SJSA1 (cell line): Measurements from ENCODE around the gene C1orf141. TPM values are rescaled to one million over a fixed set of nuclear protein-coding genes. Genes with fewer than 3 reads are reported as not detected.

Experiments used
- DNase-seq, 2 experiments: peaks; one replicate each; pipeline ENCODE4 v3.0.0-alpha.2; 2015 to 2020; ENCODE audit warnings: low spot score in 2 of 2, low read depth in 1 of 2
- H3K27ac ChIP-seq: fragments of 250-450 bp; sonication (Bioruptor Pico); 2 replicates; pipeline ENCODE4 v1.5.1; 2020; ENCODE audit warnings: mild to moderate bottlenecking, moderate library complexity
- H3K27me3 ChIP-seq: fragments of 250-450 bp; sonication (Bioruptor Pico); replicated peaks from 2 replicates; pipeline ENCODE4 v1.5.1; 2020; ENCODE audit warnings: mild to moderate bottlenecking, moderate library complexity
- H3K36me3 ChIP-seq: fragments of 250-450 bp; sonication (Bioruptor Pico); 2 replicates; pipeline ENCODE4 v1.5.1; 2020; ENCODE audit warnings: mild to moderate bottlenecking
- H3K4me1 ChIP-seq: fragments of 250-450 bp; sonication (Bioruptor Pico); replicated peaks from 2 replicates; pipeline ENCODE4 v1.6.1; 2021; ENCODE audit warnings: mild to moderate bottlenecking
- H3K4me3 ChIP-seq: fragments of 250-450 bp; sonication (Bioruptor Pico); 2 replicates; pipeline ENCODE4 v1.5.1; 2020; ENCODE audit warnings: mild to moderate bottlenecking
- H3K9me3 ChIP-seq: fragments of 250-450 bp; sonication (Bioruptor Pico); replicated peaks from 2 replicates; pipeline ENCODE4 v1.5.1; 2020; ENCODE audit warnings: mild to moderate bottlenecking
- total RNA-seq: library from RNA; depleted of rRNA; stranded (reverse); fragments of >200 nt; shearing (Covaris generic); gene quantifications from 2 replicates; pipeline ENCODE4 v1.2.3, GENCODE V29; 2014

C1orf141 gene
- total RNA-seq, 1 experiment from 2014 or later: not detected

- DNase-seq: no peak
- no peaks in the 10 kb centered on the region for H3K36me3 ChIP-seq
- H3K9me3 ChIP-seq: no peaks in the 10 kb centered on the region
- H3K27me3 ChIP-seq: 0 out of 2 replicates have a peak, but pooled peaks cover 4% of the 10 kb centered on the region
- no peak overlapping the region for H3K27ac ChIP-seq
- H3K4me3 ChIP-seq: no peak overlapping the region
- H3K4me1 ChIP-seq: no peaks in the 10 kb centered on the region
These were observed 2.6 kb upstream of the C1orf141 start for GRCh38 chr1:67137307-67137753.

DNA sequence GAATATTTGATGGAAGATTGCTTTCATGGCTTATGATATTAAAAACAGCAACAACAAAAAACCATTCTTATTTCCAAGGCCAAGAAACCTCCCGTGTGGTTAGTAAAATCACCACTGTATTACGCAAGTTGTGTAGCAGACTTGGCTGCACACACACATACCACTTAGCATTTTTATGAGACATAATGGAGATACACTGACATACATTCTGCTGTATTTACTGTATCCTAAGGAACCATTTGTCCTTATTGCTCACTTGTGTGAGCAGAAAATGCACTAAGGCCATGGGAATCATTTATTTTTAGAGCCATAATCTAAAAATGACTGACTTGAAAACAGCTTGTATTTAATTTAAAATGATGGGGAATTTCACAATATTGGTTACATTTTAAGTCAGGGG, 584 bp upstream of the C1orf141 start:
- H3K36me3 ChIP-seq: no peaks in the 10 kb centered on the region
- H3K27me3 ChIP-seq: 0 out of 2 replicates have a peak, but pooled peaks cover 3% of the 10 kb centered on the region
- no peak overlapping the region for H3K4me3 ChIP-seq
- no peak overlapping the region for H3K27ac ChIP-seq
- DNase-seq: no peak
- H3K4me1 ChIP-seq: no peaks in the 10 kb centered on the region
- no peaks in the 10 kb centered on the region for H3K9me3 ChIP-seq

- H3K27ac ChIP-seq: no peak overlapping the region
- no peak overlapping the region for H3K4me3 ChIP-seq
- DNase-seq: no peak
- no peaks in the 10 kb centered on the region for H3K4me1 ChIP-seq
- H3K36me3 ChIP-seq: no peaks in the 10 kb centered on the region
- H3K9me3 ChIP-seq: no peaks in the 10 kb centered on the region
- H3K27me3 ChIP-seq: no peaks in the 10 kb centered on the region
These were observed 1.6 kb downstream of the C1orf141 start for GRCh38 chr1:67133177-67133576.

DNA sequence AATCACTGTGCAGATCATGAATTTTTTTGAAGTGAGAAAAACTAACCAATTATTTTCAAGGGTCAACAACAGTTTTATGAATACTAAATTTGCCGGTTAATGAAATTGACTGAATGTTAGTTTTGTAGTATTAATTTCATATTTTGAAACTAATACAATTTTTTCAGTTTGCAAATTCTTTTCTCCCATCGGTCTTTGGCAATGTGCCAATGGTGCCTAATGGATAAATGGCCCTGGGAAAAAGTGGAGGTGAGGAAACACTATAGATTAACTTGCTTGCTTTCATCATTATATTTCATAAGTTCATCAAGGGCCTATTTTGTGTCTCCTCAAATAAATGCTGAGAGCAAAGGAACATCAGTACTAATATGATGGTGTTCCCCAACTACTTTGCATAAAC, 4.1 kb downstream of the C1orf141 start:
- Histone ChIP-seq H3K4me3 (no peak overlapping the region), H3K27me3 (no peaks in the 10 kb centered on the region), H3K36me3 (no peaks in the 10 kb centered on the region), H3K9me3 (no peaks in the 10 kb centered on the region), H3K4me1 (no peaks in the 10 kb centered on the region), H3K27ac (no peak overlapping the region)
- no peak for DNase-seq

DNA sequence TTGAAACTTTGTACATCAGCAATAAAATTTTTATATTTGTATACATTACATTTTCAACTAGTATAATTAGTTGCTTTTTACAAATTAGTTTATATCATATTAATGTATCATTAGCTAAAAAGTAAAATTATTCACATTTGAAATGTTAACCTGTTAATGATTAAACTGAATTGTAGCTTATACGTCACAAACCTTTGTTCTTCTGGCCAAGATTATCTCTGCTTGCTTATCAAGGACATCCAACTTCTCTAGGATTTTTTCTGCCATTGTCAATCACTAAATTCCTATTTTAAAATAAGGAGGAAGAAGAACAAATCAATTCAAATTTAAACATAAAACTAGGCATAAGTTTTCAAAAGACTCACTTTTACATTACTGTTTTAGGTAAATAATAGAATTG, 7.8 kb downstream of the C1orf141 start:
- H3K27ac ChIP-seq: no peak overlapping the region
- no peaks in the 10 kb centered on the region for H3K36me3 ChIP-seq
- no peak overlapping the region for H3K4me3 ChIP-seq
- DNase-seq: no peak
- no peaks in the 10 kb centered on the region for H3K27me3 ChIP-seq
- no peaks in the 10 kb centered on the region for H3K9me3 ChIP-seq
- no peaks in the 10 kb centered on the region for H3K4me1 ChIP-seq

- no peaks in the 10 kb centered on the region for H3K9me3 ChIP-seq
- no peak overlapping the region for H3K27ac ChIP-seq
- no peaks in the 10 kb centered on the region for H3K4me1 ChIP-seq
- no peaks in the 10 kb centered on the region for H3K36me3 ChIP-seq
- no peak overlapping the region for H3K4me3 ChIP-seq
- H3K27me3 ChIP-seq: no peaks in the 10 kb centered on the region
- no peak for DNase-seq
These were observed 8.5 kb downstream of the C1orf141 start for GRCh38 chr1:67126111-67126746.

- Histone ChIP-seq H3K36me3 (no peaks in the 10 kb centered on the region), H3K4me3 (no peak overlapping the region), H3K27ac (no peak overlapping the region), H3K4me1 (no peaks in the 10 kb centered on the region), H3K9me3 (no peaks in the 10 kb centered on the region), H3K27me3 (no peaks in the 10 kb centered on the region)
- no peak for DNase-seq
These were observed 10.3 kb downstream of the C1orf141 start for GRCh38 chr1:67124455-67124854.

DNA sequence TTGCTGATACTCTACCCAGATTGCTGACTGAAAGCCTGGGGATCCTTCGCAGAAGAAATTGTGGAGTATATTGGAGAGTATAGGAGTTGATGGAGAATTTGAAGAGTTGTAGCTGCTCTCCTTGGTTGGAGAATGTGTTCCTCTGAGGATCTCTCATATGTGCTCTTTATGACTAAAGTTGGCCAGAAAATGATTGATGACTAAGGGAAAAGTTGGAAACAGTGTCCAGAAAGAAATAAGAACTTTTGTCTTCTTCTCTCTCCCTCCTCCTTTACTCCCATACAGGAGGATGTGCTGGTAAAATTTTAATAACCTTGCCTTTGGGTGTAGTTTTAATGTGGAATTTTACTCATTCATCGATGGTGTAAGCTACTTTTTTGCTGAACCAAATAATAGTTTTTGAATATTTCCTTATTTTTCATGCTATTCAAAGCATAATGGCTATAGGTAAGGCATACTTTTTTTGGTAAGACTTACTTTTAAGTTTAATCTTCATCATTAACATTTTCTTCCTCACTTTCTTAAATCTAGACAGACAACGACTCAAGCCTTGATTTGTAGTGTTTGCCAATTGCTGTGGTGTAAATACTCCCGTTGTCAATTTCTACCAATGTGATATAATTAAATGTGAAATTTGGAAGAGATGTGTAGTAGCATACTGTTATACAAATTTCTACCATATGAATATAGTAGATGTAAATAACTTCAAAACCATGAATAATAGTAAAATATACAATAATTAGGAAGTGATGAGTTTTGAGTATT, 13.7 kb downstream of the C1orf141 start:
- Histone ChIP-seq H3K27me3 (no peaks in the 10 kb centered on the region), H3K27ac (no peak overlapping the region), H3K4me3 (no peak overlapping the region), H3K4me1 (no peaks in the 10 kb centered on the region), H3K36me3 (no peaks in the 10 kb centered on the region), H3K9me3 (no peaks in the 10 kb centered on the region)
- DNase-seq: no peak

GRCh38 chr1:67118646-67119045, 16.1 kb downstream of the C1orf141 start:
- Histone ChIP-seq H3K4me1 (no peaks in the 10 kb centered on the region), H3K9me3 (no peaks in the 10 kb centered on the region), H3K4me3 (no peak overlapping the region), H3K27me3 (no peaks in the 10 kb centered on the region), H3K27ac (no peak overlapping the region), H3K36me3 (no peaks in the 10 kb centered on the region)
- DNase-seq: no peak

DNA sequence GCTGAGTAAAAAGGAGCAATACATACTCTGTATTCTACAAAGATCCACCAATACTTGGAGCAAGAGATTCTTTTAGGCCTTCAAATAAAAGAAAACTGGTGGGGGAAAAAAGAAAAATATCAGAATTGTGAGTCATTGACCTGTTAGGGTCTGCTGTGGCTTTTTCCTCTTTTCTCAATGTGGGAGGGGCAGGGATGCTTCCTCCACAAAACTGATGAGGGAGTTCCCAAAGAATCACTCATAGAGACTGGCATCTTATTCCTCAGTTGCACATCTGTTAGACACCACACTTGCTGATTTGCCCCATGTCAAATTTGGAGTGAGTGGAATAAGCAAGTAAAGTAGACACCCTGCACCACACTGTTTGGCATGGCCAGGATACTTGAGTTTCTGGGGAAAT, 16.6 kb downstream of the C1orf141 start:
- Histone ChIP-seq H3K9me3 (no peaks in the 10 kb centered on the region), H3K36me3 (no peaks in the 10 kb centered on the region), H3K27ac (no peak overlapping the region), H3K27me3 (no peaks in the 10 kb centered on the region), H3K4me1 (no peaks in the 10 kb centered on the region), H3K4me3 (no peak overlapping the region)
- DNase-seq: no peak

GRCh38 chr1:67114162-67114561, 20.6 kb downstream of the C1orf141 start:
- Histone ChIP-seq H3K9me3 (no peaks in the 10 kb centered on the region), H3K36me3 (no peaks in the 10 kb centered on the region), H3K4me3 (no peak overlapping the region), H3K27ac (no peak overlapping the region), H3K27me3 (no peaks in the 10 kb centered on the region), H3K4me1 (no peaks in the 10 kb centered on the region)
- no peak for DNase-seq

DNA sequence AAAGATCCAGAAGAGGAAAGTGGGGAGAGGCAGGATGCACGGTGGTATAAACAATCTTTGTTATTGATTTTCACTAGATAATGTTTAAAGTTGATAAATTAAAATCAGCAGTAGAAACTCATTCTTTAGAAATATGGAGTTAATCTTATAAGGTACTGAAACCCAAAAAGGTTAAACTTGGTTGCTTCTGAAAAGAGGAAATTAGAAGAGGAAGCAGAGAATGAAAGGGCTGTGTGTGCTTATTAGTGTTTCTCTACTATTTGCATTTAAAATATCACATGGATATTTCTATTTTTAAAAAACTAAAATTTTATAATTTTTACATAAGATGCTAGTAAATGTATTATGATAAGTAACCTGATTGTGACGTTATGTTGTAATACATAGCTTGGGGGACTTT, 24.4 kb downstream of the C1orf141 start:
- Histone ChIP-seq H3K27me3 (no peaks in the 10 kb centered on the region), H3K27ac (no peak overlapping the region), H3K4me3 (no peak overlapping the region), H3K4me1 (no peaks in the 10 kb centered on the region), H3K9me3 (no peaks in the 10 kb centered on the region), H3K36me3 (no peaks in the 10 kb centered on the region)
- no peak for DNase-seq

GRCh38 chr1:67105508-67105907, 29.3 kb downstream of the C1orf141 start:
- no peak for DNase-seq
- Histone ChIP-seq H3K4me1 (no peaks in the 10 kb centered on the region), H3K9me3 (no peaks in the 10 kb centered on the region), H3K36me3 (no peaks in the 10 kb centered on the region), H3K4me3 (no peak overlapping the region), H3K27me3 (no peaks in the 10 kb centered on the region), H3K27ac (no peak overlapping the region)

- H3K27ac ChIP-seq: no peak overlapping the region
- H3K36me3 ChIP-seq: no peaks in the 10 kb centered on the region
- DNase-seq: no peak
- H3K27me3 ChIP-seq: no peaks in the 10 kb centered on the region
- no peaks in the 10 kb centered on the region for H3K9me3 ChIP-seq
- no peaks in the 10 kb centered on the region for H3K4me1 ChIP-seq
- H3K4me3 ChIP-seq: no peak overlapping the region
These were observed 31.2 kb downstream of the C1orf141 start for GRCh38 chr1:67103548-67103947.
